ENCODE results near the gene IL1RAPL2.

- TF ChIP-seq CTCF (IDR thresholded peaks at IDR 0.05; ENCODE audit: extremely low read depth in 1 of 2, insufficient read depth in 1 of 2, low read depth in 1 of 2, low read length in 2 of 2) (no peak), JUN (IDR thresholded peaks at IDR 0.05; ENCODE audit: borderline replicate concordance, insufficient read depth, insufficient read length, low read depth) (no peak), POLR2A (IDR thresholded peaks at IDR 0.05; ENCODE audit: low read depth, low read length) (no peak), POLR2AphosphoS5 (IDR thresholded peaks at IDR 0.05; ENCODE audit: insufficient read depth, low read depth, low read length) (no peak), MAX (IDR thresholded peaks at IDR 0.05; ENCODE audit: insufficient read depth, insufficient read length) (no peak), EZH2 (IDR thresholded peaks at IDR 0.05; ENCODE audit: borderline replicate concordance, low read depth, low read length, severe bottlenecking) (no peak), MYC (IDR thresholded peaks at IDR 0.05; ENCODE audit: low read depth, low read length) (no peak)
Observed at GRCh38 chrX:104806346-104806745, 240.3 kb downstream of the IL1RAPL2 start.
